Measurements from ENCODE around the gene NBL1.

The NBL1 gene

DNA sequence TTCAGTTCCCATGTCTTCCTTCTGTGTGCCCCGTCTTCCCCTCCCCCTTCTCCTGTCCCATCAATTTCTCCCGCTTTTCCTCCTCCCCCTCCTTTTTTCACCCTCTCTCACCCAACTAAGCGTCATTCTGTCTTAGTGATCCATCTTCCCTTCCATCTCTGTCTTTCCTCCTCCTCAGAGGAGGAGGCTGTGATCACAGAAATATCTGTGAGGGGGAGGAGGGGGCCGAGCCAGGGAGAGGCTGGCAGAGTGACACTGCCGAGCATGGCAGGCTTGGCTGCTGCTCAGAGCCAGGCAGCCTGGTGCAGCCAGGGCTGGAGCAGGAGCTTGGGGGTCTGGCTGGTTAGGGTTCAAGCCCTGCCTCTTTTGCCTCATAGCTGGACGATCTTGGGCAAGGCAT lies 28.1 kb downstream of the NBL1 start:
- no peak for DNase-seq

DNA sequence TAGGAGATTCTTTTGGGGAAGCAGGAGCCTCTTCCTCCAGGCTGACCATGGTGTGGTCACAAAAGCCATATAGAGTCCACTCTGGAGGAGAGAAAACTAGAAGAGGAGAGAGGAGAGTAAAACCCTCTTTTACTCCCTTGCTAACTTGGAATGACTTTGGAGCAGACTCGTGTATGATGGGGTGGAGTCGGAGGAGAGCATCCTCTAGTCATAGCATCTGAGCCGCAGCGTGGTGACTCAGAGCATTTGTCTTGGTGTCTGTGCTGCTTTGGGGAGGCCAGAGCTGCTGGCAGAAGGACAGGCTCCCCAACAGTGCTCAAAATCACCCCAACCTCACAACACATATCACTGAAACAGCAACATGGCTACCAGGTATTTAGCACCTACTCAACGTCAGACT lies 31.7 kb downstream of the NBL1 start:
- DNase-seq, result no peak

DNA sequence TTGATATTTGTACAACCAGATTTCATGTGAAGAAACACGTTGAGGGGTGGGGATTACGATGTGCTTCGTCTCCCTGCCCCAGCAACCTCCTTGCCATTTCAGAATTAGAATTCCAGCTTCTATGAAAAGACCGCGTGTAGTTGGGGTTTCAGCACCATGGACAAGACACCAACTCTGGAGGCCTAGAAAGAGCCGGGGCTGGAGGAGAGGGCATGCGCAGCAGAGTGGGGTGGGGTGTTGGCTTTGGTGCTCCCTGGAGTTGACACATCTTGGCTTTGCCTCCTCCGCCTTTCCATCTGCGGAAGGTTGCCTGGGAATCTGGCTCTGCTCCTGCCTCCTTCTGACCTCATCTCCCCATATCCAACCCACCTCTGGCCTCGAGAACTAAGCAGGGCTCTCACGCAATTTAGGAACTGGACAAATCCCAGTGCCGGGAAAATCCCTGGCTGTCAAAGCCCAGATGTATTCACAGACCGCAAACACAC lies 32.4 kb downstream of the NBL1 start:
- DNase-seq, result no peak

DNA sequence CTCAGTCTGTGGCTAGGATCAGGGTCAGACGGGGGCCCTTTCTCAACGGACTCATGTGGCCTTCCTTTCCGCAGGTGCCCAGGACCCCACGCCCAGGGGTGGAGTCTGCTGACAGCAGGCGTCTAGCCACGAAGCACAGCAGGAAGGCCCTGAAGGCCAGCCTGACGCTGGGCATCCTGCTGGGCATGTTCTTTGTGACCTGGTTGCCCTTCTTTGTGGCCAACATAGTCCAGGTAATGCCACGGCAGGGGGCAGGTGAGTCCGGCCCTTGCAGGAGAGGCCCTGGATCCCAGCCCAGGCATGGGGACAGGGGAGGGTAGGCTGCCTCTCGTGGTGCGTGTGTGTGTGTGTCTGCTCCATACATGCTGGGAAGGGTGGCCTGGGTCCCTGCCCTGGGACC lies 34.4 kb downstream of the NBL1 start:
- peak in 2 of 3 experiments; percentile 38 to 57 for DNase-seq

DNA sequence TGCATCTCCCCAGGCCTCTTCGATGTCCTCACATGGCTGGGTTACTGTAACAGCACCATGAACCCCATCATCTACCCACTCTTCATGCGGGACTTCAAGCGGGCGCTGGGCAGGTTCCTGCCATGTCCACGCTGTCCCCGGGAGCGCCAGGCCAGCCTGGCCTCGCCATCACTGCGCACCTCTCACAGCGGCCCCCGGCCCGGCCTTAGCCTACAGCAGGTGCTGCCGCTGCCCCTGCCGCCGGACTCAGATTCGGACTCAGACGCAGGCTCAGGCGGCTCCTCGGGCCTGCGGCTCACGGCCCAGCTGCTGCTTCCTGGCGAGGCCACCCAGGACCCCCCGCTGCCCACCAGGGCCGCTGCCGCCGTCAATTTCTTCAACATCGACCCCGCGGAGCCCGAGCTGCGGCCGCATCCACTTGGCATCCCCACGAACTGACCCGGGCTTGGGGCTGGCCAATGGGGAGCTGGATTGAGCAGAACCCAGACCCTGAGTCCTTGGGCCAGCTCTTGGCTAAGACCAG lies 34.9 kb downstream of the NBL1 start:
- no peak for DNase-seq

DNA sequence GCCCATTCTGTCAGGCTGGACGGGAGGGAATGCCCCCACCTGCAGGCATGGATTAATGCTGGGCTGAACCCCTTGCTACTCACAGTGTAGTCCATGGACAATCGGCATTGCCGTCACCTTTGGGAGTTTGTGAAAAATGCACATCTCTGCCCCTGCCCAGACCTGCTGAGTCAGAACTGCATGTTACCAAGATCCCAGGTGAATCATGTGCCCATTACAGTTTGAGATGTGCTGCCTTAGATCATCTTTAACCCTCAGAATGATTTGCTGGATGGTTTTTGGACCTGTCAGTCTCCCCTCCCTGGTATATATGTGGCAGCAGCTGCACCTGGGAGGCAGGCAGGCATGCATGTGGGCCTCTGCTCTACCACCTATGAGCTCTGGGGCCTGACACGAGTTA lies 35.6 kb downstream of the NBL1 start:
- DNase-seq, result no peak

DNA sequence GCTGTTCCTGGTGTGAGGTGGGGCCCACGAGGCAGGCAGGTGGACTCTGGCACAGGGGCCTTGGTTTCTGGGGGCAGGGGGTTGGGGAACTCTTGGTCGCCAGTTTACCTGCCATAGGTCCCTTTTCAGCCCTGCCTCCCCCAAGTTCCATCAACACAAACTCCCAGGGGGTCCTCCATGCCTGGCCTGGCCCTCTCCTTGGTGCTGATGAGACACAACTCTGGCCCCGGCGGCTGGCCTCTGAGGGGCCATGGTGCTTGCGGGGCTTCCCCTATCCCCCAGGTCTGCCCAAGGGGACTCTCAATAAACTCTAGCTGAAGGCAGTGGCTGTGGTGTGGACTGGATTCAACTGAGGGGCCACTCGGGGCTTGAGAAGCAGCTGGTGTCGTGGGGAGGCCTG lies 36.5 kb downstream of the NBL1 start:
- DNase-seq, result no peak

DNA sequence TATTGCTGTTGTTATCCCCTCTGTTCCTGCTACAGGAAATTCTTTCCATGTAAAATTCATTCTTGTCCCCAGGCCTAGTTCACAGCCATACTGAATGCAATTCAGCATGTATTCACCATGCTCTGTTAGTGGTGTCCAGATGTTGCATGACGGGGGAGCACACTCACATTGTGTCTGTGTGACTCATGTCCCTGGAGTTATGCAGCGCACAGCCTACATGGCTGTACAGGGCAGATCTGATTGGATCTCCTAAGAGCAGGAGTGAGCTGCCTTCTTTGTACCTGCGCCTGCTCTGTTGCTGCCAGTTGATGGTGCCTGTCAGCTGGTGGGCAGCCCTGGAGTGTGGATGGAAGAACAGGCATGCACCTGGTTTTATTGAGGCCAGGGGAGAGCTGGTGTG lies 38.1 kb downstream of the NBL1 start:
- DNase-seq, result no peak

DNA sequence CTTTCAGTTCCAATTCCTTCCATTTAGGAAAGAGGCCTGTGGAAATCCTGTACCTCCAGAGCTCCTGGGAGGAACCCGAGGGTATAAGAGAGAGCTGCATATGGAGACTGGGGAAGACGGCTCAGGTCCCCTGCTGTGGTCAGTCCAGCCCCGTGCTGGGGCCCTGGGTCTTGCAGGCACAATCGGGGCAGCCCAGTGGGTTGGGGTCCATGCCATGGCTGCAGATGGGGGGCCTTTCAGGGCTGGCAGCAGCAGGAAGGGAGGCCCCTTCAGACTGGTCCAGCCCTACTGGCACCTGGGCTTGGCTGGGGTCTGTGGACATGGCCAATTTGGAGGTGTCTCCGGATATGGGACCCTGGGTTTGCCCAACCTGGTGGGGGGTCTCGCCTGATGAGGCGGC lies 38.8 kb downstream of the NBL1 start:
- DNase-seq, result no peak

DNA sequence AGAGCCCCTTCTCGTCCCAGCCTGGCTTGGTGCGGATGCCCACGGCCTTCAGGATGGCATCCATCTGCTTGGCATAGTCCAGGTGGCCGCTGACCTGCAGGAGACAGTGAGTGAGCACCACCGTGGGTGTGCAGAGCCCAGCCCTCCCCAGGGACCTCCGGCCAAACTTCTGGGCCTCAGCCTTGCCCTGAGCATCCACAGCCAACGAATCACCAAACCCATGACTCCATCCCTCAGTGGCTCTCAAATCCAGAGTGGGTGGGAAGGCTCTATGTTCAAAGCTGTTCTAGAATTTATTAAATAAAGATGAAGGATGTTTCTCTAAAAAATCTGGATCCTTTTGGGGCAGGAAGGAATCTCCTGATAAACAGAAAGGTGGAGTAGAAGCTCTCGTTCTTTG lies 39.2 kb downstream of the NBL1 start:
- no peak for DNase-seq

DNA sequence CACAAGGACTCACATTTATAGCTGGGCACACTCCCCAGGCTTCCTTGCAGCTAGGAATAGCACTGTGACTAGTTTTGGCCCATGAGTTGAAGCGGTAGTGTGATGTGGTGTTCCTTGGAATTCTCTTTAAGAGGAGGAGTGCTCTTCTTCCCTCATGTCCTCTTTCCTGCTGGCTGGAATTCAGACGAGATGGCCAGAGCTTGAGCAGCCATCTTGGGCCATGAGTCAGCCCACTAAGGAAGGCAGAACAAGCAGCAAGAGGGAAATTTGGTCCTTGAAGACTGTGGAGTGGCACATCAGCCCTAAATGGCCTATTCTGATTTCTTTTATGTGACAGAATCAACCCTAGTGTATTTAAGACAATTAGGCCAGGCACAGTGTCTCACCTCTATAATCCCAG lies 40.6 kb downstream of the NBL1 start:
- DNase-seq, result no peak

DNA sequence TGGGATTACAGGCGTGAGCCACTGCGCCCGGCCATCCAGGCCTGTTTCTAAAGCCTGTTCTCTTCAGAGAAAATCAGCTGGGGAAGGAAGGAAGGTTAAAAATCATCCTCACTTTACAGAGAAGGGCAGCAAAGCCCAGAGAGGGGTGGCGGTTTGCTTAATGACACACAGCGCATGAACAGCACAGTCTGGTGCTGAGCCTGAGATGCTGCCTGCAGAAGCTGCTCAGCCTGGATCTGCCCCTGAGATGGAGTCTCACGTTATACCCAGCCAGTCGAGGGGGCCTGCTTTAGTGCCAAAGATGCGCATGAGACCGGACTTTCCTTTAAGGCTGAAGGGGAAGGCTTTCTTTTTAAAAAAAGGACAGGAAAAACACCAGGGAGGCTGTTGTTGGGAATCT lies 41.9 kb downstream of the NBL1 start:
- no peak for DNase-seq

DNA sequence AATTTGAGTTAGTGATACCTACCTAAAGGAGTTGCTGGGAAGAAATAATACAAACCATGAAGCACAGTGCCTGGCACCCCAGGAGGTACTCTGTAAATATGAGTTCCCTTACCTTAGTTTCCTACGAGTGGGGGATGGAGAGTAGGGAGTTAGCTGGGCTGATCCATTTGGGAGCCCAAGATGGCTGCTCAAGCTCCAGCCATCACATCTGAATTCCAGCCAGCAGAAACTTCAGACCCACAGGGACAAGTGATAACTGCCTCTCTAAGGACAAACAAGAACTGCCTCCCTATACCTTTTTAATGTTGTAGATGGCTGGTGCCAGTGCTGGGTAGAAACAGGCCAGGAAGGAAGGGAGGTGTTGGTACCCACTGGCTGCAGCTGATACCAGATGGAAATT lies 43.3 kb downstream of the NBL1 start:
- DNase-seq, result no peak

DNA sequence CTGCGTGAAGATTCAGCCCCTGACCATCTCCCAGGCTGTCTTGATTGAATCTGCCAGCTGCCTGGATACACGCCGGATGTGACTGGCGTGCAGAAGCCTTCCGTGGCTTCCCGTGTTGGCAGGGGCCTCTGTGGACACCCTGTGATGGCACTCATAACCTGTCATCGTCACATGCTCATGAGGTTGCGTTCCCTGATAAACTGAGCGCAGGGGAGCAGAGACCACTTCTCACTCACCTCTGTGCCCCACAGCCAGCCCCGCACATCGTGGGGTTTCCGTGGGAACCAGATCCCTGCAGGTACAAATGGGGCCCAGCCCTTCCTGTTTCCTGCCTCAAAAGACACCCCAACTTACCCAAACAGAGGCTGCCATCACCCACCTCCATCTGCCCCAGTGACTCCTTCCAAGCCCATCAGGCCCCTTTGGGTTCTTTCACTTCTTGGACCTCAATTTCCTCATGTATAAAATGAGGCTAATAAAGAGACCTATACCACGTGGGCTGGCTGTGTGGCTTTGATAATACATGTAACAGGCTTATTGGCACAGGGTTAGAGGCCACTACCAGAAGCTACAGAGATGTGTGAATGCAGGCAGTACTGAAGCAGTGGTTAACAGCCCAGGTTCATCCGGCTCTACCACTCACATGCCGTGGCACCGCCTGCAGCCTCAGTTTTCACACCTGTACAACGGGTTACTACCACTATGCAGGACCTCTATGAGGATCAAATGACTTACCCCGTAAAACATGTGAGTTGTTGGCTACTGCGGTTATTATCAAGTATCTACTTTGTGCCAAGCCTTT lies 44.1 kb downstream of the NBL1 start:
- DNase-seq, result no peak

DNA sequence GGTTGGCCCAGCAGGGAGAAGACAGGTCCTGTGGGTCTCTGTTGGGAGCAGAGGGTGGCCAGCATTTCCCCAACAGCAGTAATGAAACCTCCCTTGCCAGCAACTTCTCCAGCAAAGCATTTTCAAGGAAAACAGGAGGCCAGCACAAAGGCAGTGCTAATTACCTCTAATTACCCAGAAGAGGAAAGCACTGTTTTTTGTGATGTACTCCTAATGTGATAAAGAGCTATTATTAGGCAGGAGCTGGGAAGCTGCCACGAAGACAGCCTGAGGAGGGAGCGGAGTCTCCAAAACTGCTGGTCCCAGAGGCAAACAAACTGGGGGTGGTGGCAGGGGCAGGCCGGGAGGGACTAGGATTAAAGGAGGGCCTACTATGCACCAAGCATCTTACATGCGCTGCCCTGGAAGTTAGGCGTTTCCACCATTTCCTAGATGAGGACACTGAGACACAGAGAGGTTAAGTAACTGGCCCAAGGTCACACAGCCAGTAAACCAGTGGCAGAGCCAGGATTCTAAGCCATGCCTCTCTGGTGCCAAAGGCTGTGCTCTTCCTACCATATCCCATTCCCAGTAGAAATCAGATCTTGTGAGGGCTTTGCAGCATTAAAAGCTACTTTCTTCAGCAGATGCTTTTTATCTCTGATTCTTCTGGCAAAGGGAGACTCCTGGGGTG lies 45.1 kb downstream of the NBL1 start:
- DNase-seq, result peak in 2 of 3 experiments; percentile 43 to 80

DNA sequence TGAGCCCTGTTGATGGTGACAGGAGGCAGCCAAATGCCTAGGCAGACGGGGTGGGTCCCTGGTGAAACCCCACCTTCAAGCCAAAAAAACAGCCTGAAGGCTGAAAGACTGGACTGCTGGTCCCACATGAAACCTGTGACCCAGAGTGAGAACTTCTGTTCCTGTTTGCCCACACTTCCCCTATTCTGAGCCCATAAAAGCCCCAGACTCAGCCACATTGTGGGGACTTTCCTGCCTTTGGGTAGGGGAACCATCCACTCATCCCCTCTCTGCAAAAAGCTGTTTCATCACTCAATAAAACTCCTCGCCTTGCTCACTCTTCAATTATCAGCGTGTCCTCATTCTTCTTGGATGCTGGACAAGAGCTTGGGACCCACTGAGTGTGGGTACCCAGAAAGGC lies 45.7 kb downstream of the NBL1 start:
- DNase-seq, result no peak

DNA sequence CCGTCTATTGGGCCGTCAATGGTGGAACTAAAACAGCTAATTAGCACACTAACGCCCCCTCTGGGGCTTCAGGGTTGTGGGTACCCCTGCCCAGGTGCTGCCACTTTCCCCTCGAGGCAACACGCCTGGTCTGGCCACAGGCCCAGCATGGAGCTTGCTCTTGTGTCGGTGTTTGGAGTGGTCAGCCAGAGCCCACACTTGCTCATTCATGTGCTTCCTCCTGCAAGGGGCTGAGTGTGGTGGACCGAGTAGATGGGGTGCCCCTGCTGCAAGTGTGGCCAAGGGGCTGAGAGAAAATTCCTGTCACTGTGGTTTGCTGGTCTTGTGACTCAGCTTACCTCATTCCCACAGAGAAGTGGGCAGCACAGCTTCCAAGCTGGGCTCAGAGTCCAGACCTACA lies 46.2 kb downstream of the NBL1 start:
- DNase-seq, result no peak

DNA sequence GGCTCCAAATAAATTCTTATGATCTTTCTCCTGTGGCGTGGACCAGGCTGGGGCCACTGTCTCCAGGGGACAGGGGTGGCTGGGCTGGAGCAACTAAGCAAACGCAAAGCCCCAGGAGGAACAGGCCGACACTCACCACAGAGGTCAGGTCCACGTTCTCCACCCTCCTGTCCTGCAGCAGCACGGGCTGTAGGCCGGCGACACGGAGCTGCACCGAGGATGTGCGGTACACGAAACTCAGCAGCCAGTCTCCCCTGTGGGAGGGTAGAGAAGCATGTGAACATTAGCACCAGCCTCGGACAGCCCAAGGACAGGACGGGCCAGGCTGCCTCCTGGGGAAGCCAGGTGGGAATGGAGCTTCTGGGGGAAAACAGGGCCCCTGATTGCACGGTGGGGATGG lies 50.2 kb downstream of the NBL1 start:
- DNase-seq, result no peak

DNA sequence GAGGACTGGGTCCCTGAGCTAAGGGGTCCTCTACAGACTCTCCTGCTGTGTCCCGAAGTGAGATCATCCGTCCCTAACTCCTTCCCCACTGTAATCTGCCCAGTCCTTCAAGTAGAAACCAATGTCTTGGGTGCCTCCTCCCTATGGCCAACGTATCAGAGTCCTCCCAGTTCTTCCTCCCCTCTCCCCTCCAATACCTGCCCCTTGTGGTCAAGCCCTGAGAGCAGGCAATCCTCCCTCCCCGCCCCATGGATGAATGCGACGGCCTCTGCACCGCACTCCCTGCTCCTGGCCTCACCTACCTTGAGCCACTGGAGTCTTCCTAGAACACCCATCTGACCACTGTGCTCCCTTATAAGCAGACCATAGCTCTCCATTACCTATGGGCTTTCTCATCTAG lies 51.7 kb downstream of the NBL1 start:
- no peak for DNase-seq

DNA sequence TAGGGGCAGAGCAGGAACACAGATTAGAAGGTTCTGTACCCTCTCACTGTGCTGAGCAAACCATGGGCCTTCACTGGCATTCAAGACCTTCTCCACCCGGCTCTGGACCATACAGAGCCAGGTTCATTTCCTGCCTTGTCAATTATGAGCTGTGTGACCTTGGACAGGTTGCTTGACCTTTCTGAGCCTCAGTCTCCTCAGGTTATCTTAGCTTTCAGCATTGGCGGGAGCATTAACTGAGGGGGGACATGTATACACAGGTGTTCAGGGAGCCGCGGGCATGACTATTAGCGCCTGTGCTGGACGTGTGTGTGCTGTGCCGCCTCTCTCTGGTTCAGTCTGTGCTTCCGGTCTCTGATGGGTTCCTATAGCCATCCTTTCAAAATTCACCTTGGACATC lies 52.7 kb downstream of the NBL1 start:
- DNase-seq, result no peak

DNA sequence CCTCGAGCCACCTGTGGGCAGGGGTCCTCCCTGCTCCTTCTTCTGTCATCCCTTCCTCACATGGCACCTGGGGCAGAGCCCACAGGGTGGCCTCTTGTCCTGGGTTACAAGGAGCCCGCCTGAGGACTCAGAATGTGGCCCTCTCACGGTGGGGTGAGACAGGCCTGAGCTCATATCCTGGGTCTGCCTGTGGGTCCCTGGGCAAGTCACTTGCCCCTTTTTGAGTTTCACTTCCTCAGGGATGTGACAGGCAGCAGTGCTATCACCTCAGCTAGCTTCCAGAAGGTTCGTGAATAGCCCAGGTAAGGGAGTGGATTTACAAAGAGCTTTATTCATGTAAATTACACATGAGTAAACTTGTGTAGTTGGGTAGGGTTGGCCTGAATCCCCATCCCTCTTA lies 54.1 kb downstream of the NBL1 start:
- DNase-seq, result no peak

DNA sequence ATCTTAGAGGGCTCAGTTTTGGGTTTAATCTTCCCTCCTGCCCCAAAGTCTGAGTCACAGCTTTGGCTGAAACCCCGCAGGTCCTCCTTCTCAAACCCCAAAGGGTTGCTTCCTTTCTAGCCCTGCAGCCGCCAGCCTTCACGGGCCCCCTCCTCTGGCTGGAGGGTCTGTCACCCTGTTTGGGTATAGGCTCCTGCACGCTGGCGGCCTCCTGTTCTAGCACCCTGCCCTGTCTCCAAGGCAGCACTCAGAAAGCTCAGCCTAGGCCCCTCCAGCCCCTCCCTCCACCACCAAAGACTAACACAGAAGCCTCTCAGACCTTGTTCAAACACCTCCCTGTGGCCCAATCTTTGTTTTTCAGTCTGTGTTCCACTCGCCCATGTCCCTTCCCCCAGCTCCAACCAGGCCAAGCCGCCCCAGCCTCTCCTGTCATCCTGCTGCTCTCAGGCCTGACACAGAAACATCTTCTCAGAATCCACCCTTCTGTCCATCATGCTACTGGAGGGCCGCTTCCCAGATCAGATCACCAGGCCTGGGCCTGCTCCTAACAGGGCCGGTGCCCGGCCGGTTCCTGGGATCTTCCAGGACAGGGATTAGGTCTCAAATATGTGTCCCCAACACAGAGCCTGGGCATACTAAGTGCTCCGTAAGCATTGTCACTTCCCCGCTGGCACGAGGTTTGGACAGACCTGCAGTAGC lies 56.1 kb downstream of the NBL1 start:
- no peak for DNase-seq

DNA sequence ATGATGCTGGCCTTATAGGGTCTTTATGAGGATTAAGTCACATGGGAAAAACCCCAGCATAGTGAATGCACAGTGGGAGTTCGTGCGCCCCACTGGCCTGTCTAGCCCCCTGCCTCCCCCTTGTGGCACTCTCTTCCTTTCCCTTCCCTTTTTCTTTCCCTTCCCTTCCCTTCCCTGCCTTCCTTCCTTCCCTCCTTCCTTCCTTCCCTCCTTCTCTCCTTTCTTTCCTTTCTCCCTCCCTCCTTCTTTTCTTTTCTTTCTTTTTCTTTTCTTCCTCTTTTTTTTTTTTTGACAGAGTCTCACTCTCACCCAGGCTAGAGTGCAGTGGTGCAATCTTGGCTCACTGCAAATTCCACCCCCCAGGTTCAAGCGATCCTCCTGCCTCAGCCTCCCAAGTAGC lies 59.2 kb downstream of the NBL1 start:
- DNase-seq, result no peak
